Fibroblast of pulmonary artery (primary cell): ENCODE measurements around the gene SLC7A14.

ENCODE experiments used
- DNase-seq: peaks from one replicate; pipeline ENCODE4 v3.0.0-alpha.2; 2010; ENCODE audit warnings: low read depth
- H3K4me3 ChIP-seq: replicated peaks from 2 replicates; pipeline ENCODE4 v1.5.1; 2011; ENCODE audit warnings: low read depth, mild to moderate bottlenecking, control low read depth, low read length, moderate library complexity
- CTCF ChIP-seq: IDR thresholded peaks from 2 replicates; pipeline ENCODE4 v1.5.1; 2011; ENCODE audit warnings: mild to moderate bottlenecking, control low read depth, low read length, inconsistent platforms; ENCODE audit errors: missing control alignments

The SLC7A14 gene

DNA sequence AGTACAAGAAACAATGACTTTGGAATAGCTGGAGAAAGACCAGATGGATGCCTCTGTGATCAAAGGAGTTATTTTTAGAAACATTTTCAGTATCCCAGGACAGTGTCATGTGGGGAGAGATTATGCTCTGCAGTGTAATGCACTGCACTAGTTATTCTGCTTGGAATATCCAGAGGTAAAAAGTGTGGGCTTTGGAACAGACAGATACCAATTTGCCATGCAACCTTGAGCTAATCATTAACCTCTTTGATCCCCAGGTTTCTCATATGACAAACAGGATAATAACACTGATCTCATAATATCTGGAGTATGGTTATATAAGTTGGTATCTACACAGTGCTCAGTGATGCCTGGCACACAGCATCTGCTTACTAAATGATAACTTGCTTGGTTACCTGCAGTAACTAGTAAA, 12.2 kb upstream of the SLC7A14 start:
- DNase-seq: no peak
- H3K4me3 ChIP-seq: no peak overlapping the region
- TF ChIP-seq CTCF: no peak

GRCh38 chr3:170594528-170594927, 8.7 kb upstream of the SLC7A14 start:
- DNase-seq: no peak
- TF ChIP-seq CTCF: no peak
- H3K4me3 ChIP-seq: no peak overlapping the region

DNA sequence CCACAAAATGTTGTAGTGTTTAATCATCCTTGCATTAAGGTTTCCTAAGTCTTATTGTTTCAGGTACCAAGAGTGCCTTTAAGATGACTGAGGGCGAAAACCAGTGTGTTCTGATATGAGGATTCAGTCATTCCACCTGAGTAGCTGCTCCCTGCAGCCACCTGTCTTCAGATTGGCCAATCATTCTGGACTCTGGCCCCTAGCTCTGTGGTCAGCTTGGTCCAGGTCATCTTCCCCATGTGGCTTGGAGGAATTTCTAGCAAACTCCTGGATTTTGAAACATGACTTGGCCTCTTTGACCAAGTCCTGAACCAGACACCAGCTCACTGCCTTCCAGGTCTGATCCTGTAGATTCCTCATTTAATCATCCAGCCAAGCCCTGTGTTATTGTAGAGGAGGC, 7.8 kb upstream of the SLC7A14 start:
- DNase-seq: no peak
- no peak overlapping the region for H3K4me3 ChIP-seq
- TF ChIP-seq CTCF: no peak

DNA sequence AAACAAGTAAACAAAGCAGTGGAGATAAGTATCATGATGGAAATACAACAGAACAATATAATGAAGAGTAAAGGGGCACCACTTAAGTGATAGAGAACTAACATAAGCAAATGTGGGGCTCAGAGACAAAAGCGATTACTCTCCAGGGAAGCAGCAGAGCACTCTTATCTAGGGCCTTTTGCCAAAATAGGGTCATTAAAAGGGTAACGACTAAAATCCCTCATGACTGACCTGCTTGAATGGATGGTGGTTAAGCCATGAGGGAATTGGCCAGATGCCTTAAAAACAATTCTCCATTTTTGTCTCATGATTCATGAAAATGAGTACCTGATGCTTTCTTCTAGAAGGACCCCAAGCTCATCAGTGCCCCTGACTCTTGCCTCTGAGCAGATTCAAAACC, 3.2 kb upstream of the SLC7A14 start:
- no peak for TF ChIP-seq CTCF
- H3K4me3 ChIP-seq: no peak overlapping the region
- no peak for DNase-seq

DNA sequence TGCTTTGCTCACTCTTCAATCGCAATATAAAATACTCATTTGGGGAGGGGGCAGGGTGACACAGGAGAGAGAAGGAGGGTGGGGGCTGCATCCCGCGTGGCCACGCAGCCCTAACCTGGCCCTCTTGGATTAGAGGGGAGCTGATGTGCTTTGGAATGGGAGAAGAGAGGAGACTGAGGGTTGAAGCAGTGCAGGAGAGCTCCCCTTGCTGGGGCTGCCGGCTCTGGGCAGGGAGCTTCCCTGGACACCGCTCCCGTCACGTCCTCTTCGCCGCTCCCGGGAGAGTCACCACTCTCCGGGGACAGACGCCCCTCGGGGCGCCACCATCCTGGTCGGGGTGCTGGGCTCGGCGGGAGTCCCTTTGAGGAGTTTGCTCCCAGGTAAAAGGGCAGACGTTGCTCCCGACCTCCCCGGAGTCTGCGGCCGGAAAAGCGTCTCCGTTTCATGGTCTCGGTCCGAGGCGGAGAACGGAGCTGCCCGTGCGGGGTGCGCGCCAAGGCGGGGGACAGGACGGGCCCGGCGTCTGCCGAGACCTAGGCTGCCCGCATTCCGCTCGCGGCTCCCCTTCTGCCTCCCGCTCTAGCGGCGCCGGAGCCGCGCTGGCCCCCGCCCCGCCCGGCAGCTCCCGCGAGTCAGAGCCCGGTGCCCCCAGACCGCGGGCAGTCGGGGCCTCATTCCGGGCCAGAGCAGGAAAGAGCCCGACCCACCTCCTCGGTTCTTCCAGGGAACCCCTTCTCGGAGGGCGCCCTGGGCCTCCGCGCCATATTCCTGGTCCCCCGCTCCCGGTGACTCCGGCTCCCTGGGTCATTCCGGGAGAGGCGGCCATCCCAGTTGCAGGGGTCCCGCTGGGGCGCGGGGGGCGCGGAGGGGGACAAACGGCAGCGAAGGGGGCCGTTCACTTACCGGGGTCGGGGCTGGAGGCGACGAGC, 603 bp downstream of the SLC7A14 start:
- peak overlapping the region; percentile 19 for H3K4me3 ChIP-seq
- no peak for TF ChIP-seq CTCF
- DNase-seq: no peak

DNA sequence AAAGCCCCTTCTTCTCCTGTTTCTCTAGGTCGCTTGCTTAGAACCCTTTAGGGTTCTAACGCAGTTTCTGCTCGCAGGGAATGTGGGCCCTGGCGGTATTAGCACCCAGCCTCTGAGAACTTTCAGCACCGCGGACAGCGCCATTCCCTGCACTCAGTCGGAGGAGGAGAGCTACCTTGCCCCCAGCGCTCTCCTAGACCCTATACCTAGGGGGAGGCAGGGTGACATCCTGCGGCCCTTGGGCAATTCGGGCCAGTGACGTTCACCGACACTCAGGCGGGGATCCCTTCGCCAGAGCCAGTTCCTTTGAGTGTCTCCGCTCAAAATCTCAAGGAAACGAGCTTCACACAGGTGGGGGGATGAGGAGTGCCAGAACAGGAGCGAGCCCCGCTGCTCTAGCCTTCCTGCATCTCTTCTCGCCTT, 1.3 kb downstream of the SLC7A14 start:
- DNase-seq: peak; percentile 75
- no peak overlapping the region for H3K4me3 ChIP-seq
- TF ChIP-seq CTCF: no peak

DNA sequence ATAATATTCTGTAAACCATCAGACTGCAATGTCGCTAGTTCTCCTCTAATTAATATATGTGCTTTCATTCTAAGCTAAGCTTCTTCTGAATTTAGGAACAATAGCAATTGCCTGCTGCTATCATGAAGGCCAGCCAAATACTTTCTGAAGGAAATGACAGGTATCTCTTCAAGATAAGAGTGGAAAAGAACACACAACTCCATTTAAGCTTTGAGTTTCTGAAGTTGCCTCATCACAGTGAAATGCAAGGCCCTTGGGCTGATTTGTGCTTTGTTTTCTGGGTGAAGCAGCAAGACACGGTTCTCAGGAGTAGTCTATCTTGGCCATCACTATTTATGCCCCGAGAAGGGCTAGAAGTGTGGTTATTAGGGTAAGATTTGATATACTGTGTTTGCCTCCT, 6.2 kb downstream of the SLC7A14 start:
- no peak for TF ChIP-seq CTCF
- H3K4me3 ChIP-seq: no peak overlapping the region
- DNase-seq: no peak
